SK-N-SH (cell line): ENCODE results near the gene TPO.

Experiments
- MXI1 ChIP-seq: IDR thresholded peaks from 2 replicates; pipeline ENCODE4 v1.6.1; 2012; ENCODE audit warnings: mild to moderate bottlenecking, low read depth, low read length, improper control_type of control experiment
- POLR2AphosphoS5 ChIP-seq: IDR thresholded peaks from 2 replicates; pipeline ENCODE4 v1.6.1; 2012; ENCODE audit warnings: low read depth, low read length
- RAD21 ChIP-seq: IDR thresholded peaks from 2 replicates; pipeline ENCODE4 v1.6.1; 2012; ENCODE audit warnings: mild to moderate bottlenecking, low read length
- TAF1 ChIP-seq: IDR thresholded peaks from 2 replicates; pipeline ENCODE4 v1.6.1; 2012; ENCODE audit warnings: low read depth, mild to moderate bottlenecking, low read length, moderate library complexity, borderline replicate concordance
- TF ChIP-seq, protein P1 (sequence below): fragments of 200-600 bp; sonication (generic); IDR thresholded peaks from 2 replicates; pipeline ENCODE4 v1.6.1; 2017; ENCODE audit warnings: antibody characterized with exemption, mild to moderate bottlenecking, moderate library complexity
- TF ChIP-seq, protein P2 (sequence below): fragments of 150-350 bp; IDR thresholded peaks from 2 replicates; pipeline ENCODE4 v1.6.1; 2017; ENCODE audit warnings: antibody characterized with exemption, low read length, low read depth, borderline replicate concordance
- TF ChIP-seq, protein P3 (sequence below): IDR thresholded peaks from 2 replicates; pipeline ENCODE4 v1.4.0; 2012; ENCODE audit warnings: low read depth, borderline replicate concordance
- TF ChIP-seq, protein P4 (sequence below): IDR thresholded peaks from 2 replicates; pipeline ENCODE4 v1.4.0; 2012; ENCODE audit warnings: low read depth, borderline replicate concordance
- TF ChIP-seq, protein P5 (sequence below): IDR thresholded peaks from 2 replicates; pipeline ENCODE4 v1.6.1; 2012; ENCODE audit warnings: mild to moderate bottlenecking, low read depth, low read length, moderate library complexity

DNA sequence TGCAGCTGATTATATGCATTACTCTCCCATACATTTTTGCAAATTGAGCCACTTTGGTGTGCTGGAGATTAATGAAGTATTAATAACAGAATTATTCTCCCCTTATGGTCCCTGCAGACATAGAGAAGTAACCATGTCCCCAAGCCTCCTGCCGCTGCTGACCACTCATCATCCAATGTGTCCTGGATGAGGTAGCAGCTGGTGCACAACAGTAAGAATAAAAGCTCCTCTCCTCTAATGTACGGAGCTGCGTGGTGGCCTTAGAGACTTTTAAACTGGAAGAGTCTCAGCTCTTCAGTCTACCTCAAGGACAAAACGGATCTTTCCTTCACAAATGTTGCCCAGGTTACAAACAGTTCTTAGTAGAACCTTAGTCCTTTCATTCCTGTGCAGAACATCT lies 37.7 kb downstream of the TPO start:
- TF ChIP-seq, protein P1, sequence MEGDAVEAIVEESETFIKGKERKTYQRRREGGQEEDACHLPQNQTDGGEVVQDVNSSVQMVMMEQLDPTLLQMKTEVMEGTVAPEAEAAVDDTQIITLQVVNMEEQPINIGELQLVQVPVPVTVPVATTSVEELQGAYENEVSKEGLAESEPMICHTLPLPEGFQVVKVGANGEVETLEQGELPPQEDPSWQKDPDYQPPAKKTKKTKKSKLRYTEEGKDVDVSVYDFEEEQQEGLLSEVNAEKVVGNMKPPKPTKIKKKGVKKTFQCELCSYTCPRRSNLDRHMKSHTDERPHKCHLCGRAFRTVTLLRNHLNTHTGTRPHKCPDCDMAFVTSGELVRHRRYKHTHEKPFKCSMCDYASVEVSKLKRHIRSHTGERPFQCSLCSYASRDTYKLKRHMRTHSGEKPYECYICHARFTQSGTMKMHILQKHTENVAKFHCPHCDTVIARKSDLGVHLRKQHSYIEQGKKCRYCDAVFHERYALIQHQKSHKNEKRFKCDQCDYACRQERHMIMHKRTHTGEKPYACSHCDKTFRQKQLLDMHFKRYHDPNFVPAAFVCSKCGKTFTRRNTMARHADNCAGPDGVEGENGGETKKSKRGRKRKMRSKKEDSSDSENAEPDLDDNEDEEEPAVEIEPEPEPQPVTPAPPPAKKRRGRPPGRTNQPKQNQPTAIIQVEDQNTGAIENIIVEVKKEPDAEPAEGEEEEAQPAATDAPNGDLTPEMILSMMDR = no peak
- TF ChIP-seq TAF1 (no peak), RAD21 (no peak), POLR2AphosphoS5 (no peak), MXI1 (no peak)
- TF ChIP-seq, protein P2, sequence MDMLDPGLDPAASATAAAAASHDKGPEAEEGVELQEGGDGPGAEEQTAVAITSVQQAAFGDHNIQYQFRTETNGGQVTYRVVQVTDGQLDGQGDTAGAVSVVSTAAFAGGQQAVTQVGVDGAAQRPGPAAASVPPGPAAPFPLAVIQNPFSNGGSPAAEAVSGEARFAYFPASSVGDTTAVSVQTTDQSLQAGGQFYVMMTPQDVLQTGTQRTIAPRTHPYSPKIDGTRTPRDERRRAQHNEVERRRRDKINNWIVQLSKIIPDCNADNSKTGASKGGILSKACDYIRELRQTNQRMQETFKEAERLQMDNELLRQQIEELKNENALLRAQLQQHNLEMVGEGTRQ = no peak
- TF ChIP-seq, protein P3, sequence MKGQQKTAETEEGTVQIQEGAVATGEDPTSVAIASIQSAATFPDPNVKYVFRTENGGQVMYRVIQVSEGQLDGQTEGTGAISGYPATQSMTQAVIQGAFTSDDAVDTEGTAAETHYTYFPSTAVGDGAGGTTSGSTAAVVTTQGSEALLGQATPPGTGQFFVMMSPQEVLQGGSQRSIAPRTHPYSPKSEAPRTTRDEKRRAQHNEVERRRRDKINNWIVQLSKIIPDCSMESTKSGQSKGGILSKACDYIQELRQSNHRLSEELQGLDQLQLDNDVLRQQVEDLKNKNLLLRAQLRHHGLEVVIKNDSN = no peak
- TF ChIP-seq, protein P4, sequence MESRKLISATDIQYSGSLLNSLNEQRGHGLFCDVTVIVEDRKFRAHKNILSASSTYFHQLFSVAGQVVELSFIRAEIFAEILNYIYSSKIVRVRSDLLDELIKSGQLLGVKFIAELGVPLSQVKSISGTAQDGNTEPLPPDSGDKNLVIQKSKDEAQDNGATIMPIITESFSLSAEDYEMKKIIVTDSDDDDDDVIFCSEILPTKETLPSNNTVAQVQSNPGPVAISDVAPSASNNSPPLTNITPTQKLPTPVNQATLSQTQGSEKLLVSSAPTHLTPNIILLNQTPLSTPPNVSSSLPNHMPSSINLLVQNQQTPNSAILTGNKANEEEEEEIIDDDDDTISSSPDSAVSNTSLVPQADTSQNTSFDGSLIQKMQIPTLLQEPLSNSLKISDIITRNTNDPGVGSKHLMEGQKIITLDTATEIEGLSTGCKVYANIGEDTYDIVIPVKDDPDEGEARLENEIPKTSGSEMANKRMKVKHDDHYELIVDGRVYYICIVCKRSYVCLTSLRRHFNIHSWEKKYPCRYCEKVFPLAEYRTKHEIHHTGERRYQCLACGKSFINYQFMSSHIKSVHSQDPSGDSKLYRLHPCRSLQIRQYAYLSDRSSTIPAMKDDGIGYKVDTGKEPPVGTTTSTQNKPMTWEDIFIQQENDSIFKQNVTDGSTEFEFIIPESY = no peak
- TF ChIP-seq, protein P5, sequence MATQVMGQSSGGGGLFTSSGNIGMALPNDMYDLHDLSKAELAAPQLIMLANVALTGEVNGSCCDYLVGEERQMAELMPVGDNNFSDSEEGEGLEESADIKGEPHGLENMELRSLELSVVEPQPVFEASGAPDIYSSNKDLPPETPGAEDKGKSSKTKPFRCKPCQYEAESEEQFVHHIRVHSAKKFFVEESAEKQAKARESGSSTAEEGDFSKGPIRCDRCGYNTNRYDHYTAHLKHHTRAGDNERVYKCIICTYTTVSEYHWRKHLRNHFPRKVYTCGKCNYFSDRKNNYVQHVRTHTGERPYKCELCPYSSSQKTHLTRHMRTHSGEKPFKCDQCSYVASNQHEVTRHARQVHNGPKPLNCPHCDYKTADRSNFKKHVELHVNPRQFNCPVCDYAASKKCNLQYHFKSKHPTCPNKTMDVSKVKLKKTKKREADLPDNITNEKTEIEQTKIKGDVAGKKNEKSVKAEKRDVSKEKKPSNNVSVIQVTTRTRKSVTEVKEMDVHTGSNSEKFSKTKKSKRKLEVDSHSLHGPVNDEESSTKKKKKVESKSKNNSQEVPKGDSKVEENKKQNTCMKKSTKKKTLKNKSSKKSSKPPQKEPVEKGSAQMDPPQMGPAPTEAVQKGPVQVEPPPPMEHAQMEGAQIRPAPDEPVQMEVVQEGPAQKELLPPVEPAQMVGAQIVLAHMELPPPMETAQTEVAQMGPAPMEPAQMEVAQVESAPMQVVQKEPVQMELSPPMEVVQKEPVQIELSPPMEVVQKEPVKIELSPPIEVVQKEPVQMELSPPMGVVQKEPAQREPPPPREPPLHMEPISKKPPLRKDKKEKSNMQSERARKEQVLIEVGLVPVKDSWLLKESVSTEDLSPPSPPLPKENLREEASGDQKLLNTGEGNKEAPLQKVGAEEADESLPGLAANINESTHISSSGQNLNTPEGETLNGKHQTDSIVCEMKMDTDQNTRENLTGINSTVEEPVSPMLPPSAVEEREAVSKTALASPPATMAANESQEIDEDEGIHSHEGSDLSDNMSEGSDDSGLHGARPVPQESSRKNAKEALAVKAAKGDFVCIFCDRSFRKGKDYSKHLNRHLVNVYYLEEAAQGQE = no peak
